Measurements from ENCODE around the gene ARPC5L.

- TF ChIP-seq POLR2A (IDR thresholded peaks at IDR 0.05) = no peak
- no peak for TF ChIP-seq CTCF (IDR thresholded peaks at IDR 0.05)
These were observed 24.5 kb downstream of the ARPC5L start for GRCh38 chr9:124886461-124886860.
